HG03135 (cell line): ENCODE measurements around the gene PPP6R3.

ENCODE experiments used
- ATAC-seq: cut with Tn5 transposase; IDR thresholded peaks from one replicate; pipeline ENCODE4 v1.9.1; 2021; ENCODE audit warnings: mild to moderate bottlenecking, moderate library complexity; ENCODE audit not compliant: unreplicated experiment

Gene PPP6R3

GRCh38 chr11:68549789-68550484, 89.4 kb downstream of the PPP6R3 start:
- ATAC-seq = no peak

DNA sequence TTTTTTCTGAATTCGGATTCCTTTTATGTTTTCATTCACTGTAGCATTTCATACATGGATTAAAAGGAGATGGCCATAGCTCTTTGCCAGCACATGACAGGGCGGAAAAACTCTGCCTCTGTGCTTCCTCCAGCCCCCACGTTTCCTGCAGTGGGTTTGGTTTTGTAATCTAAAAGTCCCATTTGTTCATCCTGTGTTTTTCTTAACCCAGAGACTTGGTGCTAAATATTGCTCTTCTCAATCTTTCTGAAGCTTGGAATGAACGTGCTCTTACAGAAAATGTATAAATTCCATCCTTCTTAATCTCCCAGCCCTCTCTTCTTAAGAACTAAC, 89.9 kb downstream of the PPP6R3 start:
- no peak for ATAC-seq

GRCh38 chr11:68551223-68551622, 90.7 kb downstream of the PPP6R3 start:
- ATAC-seq = no peak

- ATAC-seq = no peak
Measured at GRCh38 chr11:68551777-68552176, 91.2 kb downstream of the PPP6R3 start.

DNA sequence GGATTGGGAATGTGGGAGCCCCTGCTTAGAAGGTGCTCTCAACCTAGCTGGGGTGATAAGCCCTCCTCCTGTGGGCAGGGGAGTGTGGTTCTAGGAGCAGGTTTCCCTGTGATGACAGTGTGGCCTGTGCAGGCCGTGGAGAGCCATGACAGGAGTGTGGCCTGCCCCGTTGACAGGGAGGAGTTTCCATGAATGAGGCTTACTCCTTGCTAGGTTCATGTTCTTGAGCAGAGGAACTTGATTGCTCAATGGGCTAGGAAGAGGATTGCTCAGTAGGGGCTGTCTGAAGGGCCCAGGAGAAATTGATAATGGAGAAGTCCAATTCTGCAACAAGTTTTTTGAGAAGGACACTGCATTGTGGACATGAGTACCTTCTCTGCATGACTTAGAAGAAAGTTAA, 92.0 kb downstream of the PPP6R3 start:
- no peak for ATAC-seq

DNA sequence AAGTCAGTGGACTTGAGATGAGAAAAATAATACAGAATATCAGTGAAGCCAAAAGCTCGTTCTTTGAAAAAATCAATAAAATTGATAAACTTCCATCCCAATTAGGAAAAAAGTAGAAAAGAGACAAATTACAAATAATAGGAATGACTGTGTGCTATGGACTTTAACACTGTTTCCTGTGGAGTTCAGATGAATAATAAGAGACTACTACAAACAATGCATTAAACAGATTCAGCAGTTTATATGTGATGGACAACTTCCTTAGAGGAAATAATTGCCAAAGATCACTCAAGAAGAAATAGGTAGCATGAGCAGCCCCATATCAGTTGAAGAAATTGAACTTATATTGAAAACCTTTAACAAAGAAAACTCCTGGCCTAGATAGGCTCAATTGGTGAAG, 99.7 kb downstream of the PPP6R3 start:
- ATAC-seq = no peak

DNA sequence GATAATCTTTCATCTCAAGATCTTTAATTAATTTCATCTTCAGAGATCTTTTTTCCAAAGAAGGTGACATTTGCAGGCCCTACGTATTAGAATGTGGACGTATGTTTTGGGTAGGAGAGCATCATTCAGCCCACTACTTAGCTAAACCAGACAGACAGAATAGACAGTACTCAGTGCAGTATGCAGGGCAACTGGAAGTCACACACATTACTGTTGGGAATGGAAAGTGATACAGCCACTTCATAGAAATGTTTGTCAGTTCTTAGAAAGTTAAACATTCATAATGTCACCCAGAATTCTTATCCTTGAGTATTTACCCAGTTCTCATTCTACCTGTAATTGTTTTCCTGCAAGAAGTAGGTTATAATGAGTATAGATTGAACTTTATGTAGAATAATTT, 102.9 kb downstream of the PPP6R3 start:
- ATAC-seq = no peak

GRCh38 chr11:68564261-68564660, 103.7 kb downstream of the PPP6R3 start:
- no peak for ATAC-seq

- ATAC-seq = no peak
Measured at GRCh38 chr11:68565768-68566167, 105.2 kb downstream of the PPP6R3 start.

DNA sequence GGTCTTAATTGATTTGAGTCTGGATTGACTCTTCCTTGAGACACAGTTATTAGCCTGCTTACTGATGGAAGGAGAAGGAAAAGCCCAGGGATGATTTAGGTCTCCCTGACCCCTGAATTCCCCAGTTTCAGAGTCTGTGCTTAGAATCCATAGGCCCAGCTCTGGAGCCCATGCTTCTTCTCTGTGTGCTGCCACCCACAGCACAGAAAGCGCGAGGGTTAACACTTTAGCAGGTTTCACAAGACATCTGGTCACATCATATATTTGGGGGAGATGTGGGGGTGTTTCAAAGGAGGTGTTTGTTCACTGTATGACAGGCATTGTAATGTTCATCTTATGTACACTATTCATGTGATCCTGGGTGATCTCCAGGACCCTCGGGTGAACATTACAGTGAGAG, 107.0 kb downstream of the PPP6R3 start:
- ATAC-seq = no peak

DNA sequence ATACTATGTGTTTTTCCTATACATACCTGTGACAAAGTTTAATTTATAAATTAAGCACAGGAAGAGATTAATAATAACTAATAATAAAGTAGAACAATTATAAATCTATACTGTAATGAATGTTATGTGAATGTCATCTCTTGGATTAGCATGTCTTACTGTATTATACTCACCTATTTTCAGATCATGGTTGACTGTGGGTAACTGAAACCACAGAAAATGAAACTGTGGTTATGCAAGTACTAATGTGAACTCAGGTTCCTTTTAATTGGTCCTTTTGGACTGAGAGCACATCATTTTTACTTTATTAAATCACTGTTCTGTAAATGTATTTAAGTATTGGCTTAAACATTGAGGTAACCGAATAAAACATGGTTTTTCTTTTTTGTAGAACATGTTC, 108.8 kb downstream of the PPP6R3 start:
- no peak for ATAC-seq

- ATAC-seq = no peak
Measured at GRCh38 chr11:68570691-68571090, 110.1 kb downstream of the PPP6R3 start.

DNA sequence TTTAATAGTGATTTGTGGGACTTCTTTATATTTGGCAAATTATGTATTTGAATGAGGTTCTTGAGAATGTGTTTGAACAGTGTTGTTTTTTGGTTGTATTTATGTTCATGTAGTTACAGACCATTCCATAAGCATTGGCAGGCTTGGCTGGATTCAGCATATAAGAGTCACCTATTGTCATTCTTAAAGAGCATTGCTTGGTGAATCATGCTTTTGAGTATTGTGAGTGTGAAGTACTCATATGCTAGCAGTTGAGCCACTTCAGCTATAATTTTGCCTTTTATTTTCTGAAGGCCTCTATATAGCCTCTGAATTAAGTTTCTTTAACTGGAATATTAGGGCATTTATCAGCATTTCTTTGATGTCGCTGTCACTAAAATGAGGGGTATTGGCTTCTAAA, 113.8 kb downstream of the PPP6R3 start:
- no peak for ATAC-seq

- ATAC-seq = no peak
Measured at GRCh38 chr11:68575025-68575665, 114.6 kb downstream of the PPP6R3 start.

GRCh38 chr11:68579455-68579854, 118.9 kb downstream of the PPP6R3 start:
- ATAC-seq = no peak

- ATAC-seq = no peak
Measured at GRCh38 chr11:68581439-68581838, 120.9 kb downstream of the PPP6R3 start.

- no peak for ATAC-seq
Measured at GRCh38 chr11:68581901-68582300, 121.3 kb downstream of the PPP6R3 start.

GRCh38 chr11:68582416-68583040, 122.0 kb downstream of the PPP6R3 start:
- ATAC-seq = no peak

DNA sequence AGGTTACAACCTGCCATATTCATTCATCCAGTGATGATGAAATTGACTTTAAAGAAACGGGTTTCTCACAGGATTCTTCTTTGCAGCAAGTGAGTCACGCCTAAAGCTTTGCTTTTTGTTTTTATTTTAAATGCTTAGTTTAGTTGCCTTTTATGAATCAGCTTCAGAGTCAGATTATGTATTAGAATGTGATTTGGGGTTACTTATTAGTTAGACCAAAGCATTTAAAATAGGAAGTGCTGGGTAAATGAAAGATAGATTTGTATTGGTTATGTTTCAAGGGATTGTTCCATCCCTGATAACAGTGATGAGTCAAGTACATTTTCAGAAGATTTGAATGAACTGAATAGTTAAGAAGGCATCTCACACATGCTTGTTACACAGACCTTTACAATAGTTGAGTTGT, 122.5 kb downstream of the PPP6R3 start:
- no peak for ATAC-seq

DNA sequence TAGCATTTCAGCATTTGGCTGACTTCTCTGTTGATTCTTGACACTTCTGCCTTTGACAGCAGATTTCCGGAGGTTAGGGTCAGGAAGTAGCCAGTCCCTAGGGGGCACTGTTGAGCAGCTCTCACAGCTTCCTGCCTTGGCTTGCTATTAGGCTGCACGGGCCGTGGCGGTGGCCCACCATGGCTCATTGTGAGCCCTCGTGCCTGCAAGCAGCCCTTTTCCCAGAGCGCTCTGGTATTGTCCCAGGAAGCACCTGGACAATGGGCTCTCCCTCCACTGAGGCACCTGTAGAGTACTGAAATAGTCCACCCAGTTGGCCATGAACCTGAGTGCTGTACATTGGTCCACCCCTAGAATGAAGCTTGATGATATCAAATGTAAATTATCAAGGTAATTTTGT, 123.5 kb downstream of the PPP6R3 start:
- ATAC-seq = no peak

- ATAC-seq = no peak
Measured at GRCh38 chr11:68584991-68585524, 124.5 kb downstream of the PPP6R3 start.

DNA sequence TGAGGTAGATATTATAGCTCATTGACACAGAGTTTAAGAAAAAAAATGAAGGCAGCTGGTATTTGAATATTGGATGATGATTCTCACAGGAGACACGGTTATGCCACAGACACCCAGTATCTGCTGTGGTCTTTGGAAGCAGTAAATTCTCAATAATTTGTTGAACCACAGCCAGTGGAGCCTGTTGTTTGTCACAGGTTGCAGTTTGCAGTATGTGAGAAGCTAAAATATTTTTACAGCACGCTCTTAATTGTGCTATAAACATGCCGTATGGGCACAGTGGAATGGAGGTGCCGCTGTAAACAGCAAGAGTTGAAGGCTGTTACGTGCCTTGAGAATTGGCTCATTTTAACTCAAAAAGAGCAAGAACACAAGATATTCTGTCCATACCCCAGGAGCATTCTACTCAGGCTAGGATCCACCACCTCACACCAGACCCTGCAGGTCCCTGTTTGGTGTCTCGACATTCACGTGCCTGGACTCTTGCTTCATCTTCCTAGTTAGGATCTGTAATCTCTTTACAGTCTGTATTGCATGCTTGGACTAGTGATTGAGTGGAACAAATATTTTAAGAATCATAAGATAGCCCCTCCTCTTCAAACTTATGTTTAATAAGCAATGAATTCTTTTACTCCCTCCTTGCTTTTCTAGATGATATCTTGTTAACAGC, 129.1 kb downstream of the PPP6R3 start:
- ATAC-seq = no peak
